SU-DHL-6 (cell line): ENCODE results near the gene HPX.

Experiments
- H2AFZ ChIP-seq: fragments of 200-600 bp; sonication (generic); 2 replicates; pipeline ENCODE4 v1.6.1; 2014; ENCODE audit warnings: low read depth, mild to moderate bottlenecking, moderate library complexity, mixed read lengths, antibody characterized with exemption, low read length; ENCODE audit not compliant: severe bottlenecking
- H3F3A ChIP-seq: fragments of 200-600 bp; shearing (Covaris generic); 2 replicates; pipeline ENCODE4 v1.6.0; 2016; ENCODE audit warnings: antibody characterized with exemption, mild to moderate bottlenecking; ENCODE audit not compliant: insufficient read depth
- H3K27ac ChIP-seq: fragments of 200-600 bp; sonication (generic); 2 replicates; pipeline ENCODE4 v1.5.1; 2016; ENCODE audit warnings: low read depth, mild to moderate bottlenecking, low read length, moderate library complexity, mixed read lengths
- H3K27me3 ChIP-seq: fragments of 200-600 bp; sonication (generic), shearing (Covaris generic); 2 replicates; pipeline ENCODE4 v1.6.0; 2014; ENCODE audit warnings: mild to moderate bottlenecking, low read length
- H3K36me3 ChIP-seq: fragments of 200-600 bp; sonication (generic); 2 replicates; pipeline ENCODE4 v1.6.1; 2014; ENCODE audit warnings: mild to moderate bottlenecking, low read length, mixed read lengths
- H3K4me2 ChIP-seq: fragments of 300-600, 200-600 bp; shearing (Covaris generic), sonication (generic); 2 replicates; pipeline ENCODE4 v1.6.0; 2014; ENCODE audit warnings: low read length, low read depth, mild to moderate bottlenecking; ENCODE audit not compliant: poor library complexity, severe bottlenecking
- H3K4me3 ChIP-seq: fragments of 200-600 bp; sonication (generic); 2 replicates; pipeline ENCODE4 v1.5.1; 2014; ENCODE audit warnings: antibody characterized with exemption, low read length, mild to moderate bottlenecking, mixed read lengths; ENCODE audit not compliant: insufficient read depth, poor library complexity, severe bottlenecking
- H3K79me2 ChIP-seq: fragments of 200-600 bp; sonication (generic); 2 replicates; pipeline ENCODE4 v1.6.1; 2014; ENCODE audit warnings: mild to moderate bottlenecking, low read length, moderate library complexity; ENCODE audit not compliant: insufficient read depth
- H3K9ac ChIP-seq: fragments of 200-600 bp; sonication (generic); 2 replicates; pipeline ENCODE4 v1.7.0; 2014; ENCODE audit warnings: mild to moderate bottlenecking, low read length
- H3K9me2 ChIP-seq: fragments of 200-600 bp; sonication (generic); replicated peaks from 2 replicates; pipeline ENCODE4 v1.6.1; 2014; ENCODE audit warnings: low read length; ENCODE audit not compliant: insufficient read depth
- H3K9me3 ChIP-seq: fragments of 200-600 bp; sonication (generic); 2 replicates; pipeline ENCODE4 v1.6.1; 2014; ENCODE audit warnings: low read length, mixed read lengths; ENCODE audit not compliant: insufficient read depth
- H4K20me1 ChIP-seq: fragments of 200-600 bp; sonication (generic); 2 replicates; pipeline ENCODE4 v1.6.1; 2014; ENCODE audit warnings: low read depth, mild to moderate bottlenecking, antibody characterized with exemption, low read length, moderate library complexity, mixed read lengths
- EZH2phosphoT487 ChIP-seq: fragments of 200-600 bp; sonication (generic), shearing (Covaris generic); conservative IDR thresholded peaks from 2 replicates; pipeline ENCODE4 v1.6.1; 2018; ENCODE audit warnings: mild to moderate bottlenecking, antibody characterized with exemption, low read length, moderate library complexity, mixed read lengths
- TF ChIP-seq, protein P1 (sequence below): fragments of 200-600 bp; sonication (generic); IDR thresholded peaks from one replicate; pipeline ENCODE4 v1.5.1; 2017; ENCODE audit warnings: antibody characterized with exemption, mild to moderate bottlenecking, low read length, moderate library complexity; ENCODE audit not compliant: insufficient read depth, poor library complexity, severe bottlenecking

Gene HPX

DNA sequence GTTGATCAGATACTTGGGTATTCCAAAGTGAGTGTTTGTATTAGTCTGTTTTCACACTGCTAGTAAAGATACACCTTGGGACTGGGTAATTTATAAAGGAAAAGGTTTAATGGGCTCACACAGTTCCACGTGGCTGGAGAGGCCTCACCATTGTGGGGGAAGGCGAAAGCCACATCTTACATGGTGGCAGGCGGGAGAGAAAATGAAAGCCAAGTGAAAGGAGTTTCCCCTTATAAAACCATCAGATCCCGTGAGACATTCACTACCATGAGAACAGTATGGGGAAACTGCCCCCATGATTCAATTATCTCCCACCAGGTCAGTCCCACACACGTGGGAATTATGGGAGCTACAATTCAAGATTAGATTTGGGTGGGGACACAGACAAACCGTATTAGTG, 47.6 kb upstream of the HPX start:
- H3K27me3 ChIP-seq = no peaks in the 10 kb centered on the region
- no peak for TF ChIP-seq EZH2phosphoT487
- TF ChIP-seq, protein P1, sequence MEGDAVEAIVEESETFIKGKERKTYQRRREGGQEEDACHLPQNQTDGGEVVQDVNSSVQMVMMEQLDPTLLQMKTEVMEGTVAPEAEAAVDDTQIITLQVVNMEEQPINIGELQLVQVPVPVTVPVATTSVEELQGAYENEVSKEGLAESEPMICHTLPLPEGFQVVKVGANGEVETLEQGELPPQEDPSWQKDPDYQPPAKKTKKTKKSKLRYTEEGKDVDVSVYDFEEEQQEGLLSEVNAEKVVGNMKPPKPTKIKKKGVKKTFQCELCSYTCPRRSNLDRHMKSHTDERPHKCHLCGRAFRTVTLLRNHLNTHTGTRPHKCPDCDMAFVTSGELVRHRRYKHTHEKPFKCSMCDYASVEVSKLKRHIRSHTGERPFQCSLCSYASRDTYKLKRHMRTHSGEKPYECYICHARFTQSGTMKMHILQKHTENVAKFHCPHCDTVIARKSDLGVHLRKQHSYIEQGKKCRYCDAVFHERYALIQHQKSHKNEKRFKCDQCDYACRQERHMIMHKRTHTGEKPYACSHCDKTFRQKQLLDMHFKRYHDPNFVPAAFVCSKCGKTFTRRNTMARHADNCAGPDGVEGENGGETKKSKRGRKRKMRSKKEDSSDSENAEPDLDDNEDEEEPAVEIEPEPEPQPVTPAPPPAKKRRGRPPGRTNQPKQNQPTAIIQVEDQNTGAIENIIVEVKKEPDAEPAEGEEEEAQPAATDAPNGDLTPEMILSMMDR = no peak
- no peak overlapping the region for H2AFZ ChIP-seq
- no peak overlapping the region for H3K4me3 ChIP-seq
- H3K9me3 ChIP-seq = no peaks in the 10 kb centered on the region
- H3K27ac ChIP-seq = no peak overlapping the region
- no peak overlapping the region for H3K4me2 ChIP-seq
- no peak overlapping the region for H3K9ac ChIP-seq
- peaks cover 39% of the 10 kb centered on the region for H3K36me3 ChIP-seq
- no peaks in the 10 kb centered on the region for H3F3A ChIP-seq
- H4K20me1 ChIP-seq = no peaks in the 10 kb centered on the region
- H3K9me2 ChIP-seq = no peaks in the 10 kb centered on the region
- peaks cover 9% of the 10 kb centered on the region; the same call in 1 of the 2 replicates for H3K79me2 ChIP-seq

DNA sequence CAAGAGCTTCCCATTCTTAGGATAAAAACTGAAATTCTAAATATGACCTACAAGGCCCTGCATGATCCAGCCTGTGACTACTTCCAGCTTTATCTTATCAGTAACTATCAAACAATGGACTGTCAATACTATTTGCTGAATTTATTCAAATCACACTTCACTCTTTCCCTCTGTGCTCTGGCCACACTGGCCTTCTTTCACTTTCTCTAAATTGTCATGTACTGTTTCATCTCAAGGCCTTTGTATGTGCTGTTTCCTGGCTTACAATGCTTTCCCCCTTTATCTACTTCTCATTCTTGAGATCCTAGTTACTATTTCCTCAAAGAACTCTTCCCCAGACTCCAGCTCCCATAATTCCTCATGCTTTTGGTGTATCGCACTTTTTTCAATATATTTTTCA, 46.2 kb upstream of the HPX start:
- Histone ChIP-seq H3K9me2 (no peaks in the 10 kb centered on the region), H3K27me3 (no peaks in the 10 kb centered on the region), H3K9me3 (no peaks in the 10 kb centered on the region), H4K20me1 (no peaks in the 10 kb centered on the region; the same call in 1 of the 2 replicates), H3K79me2 (peaks cover 23% of the 10 kb centered on the region), H3K4me2 (no peak overlapping the region), H3K9ac (no peak overlapping the region), H2AFZ (no peak overlapping the region), H3K27ac (no peak overlapping the region), H3K4me3 (no peak overlapping the region), H3K36me3 (peaks cover 38% of the 10 kb centered on the region), H3F3A (no peaks in the 10 kb centered on the region)
- TF ChIP-seq EZH2phosphoT487 = no peak
- TF ChIP-seq, protein P1 = no peak

- Histone ChIP-seq H3K4me3 (no peak overlapping the region), H3F3A (no peaks in the 10 kb centered on the region), H2AFZ (no peak overlapping the region), H3K4me2 (no peak overlapping the region), H3K9me3 (no peaks in the 10 kb centered on the region), H3K79me2 (peaks cover 28% of the 10 kb centered on the region), H3K27ac (no peak overlapping the region), H3K9ac (no peak overlapping the region), H3K36me3 (peaks cover 32% of the 10 kb centered on the region), H4K20me1 (no peaks in the 10 kb centered on the region; the same call in 1 of the 2 replicates), H3K9me2 (no peaks in the 10 kb centered on the region), H3K27me3 (no peaks in the 10 kb centered on the region)
- TF ChIP-seq EZH2phosphoT487 = no peak
- TF ChIP-seq, protein P1 = no peak
These were observed 45.5 kb upstream of the HPX start for GRCh38 chr11:6486256-6486655.

- H3K36me3 ChIP-seq = peaks cover 32% of the 10 kb centered on the region
These were observed 44.9 kb upstream of the HPX start for GRCh38 chr11:6485661-6486060.

More at GRCh38 chr11:6485661-6486060, 44.9 kb upstream of the HPX start:
- H4K20me1 ChIP-seq = no peaks in the 10 kb centered on the region; the same call in 1 of the 2 replicates
- no peak overlapping the region for H2AFZ ChIP-seq
- H3K4me2 ChIP-seq = no peak overlapping the region
- H3K27ac ChIP-seq = no peak overlapping the region
- no peaks in the 10 kb centered on the region for H3F3A ChIP-seq
- H3K9me3 ChIP-seq = no peaks in the 10 kb centered on the region
- H3K9me2 ChIP-seq = no peaks in the 10 kb centered on the region
- H3K9ac ChIP-seq = no peak overlapping the region
- H3K79me2 ChIP-seq = peaks cover 32% of the 10 kb centered on the region
- H3K27me3 ChIP-seq = no peaks in the 10 kb centered on the region
- TF ChIP-seq EZH2phosphoT487 = no peak
- TF ChIP-seq, protein P1 = no peak
- no peak overlapping the region for H3K4me3 ChIP-seq
